ENCODE results near the gene USP3. TPM values are rescaled to one million over a fixed set of nuclear protein-coding genes. Genes with fewer than 3 reads are reported as not detected.
"Not testable (repeated sequence)": the region's sequence is repeated elsewhere in the genome, so short reads cannot be mapped to it uniquely, and the experiment has no call there.

The USP3 gene
- total RNA-seq, 1 donor from 2014 or later = 64.2 TPM

GRCh38 chr15:63532307-63532744 lies 27.9 kb downstream of the USP3 start:
- peaks cover 36% of the 10 kb centered on the region for H3K79me2 ChIP-seq (ENCODE audit: low read depth)
- peaks cover 22% of the 10 kb centered on the region for H3K4me1 ChIP-seq
- H3K4me2 ChIP-seq = no peak overlapping the region
- TF ChIP-seq EZH2 (IDR thresholded peaks at IDR 0.05) (no peak), CTCF (IDR thresholded peaks at IDR 0.05) (no peak), EZH2phosphoT487 (IDR thresholded peaks at IDR 0.05) (no peak)
- no peaks in the 10 kb centered on the region for H3K27me3 Mint-ChIP-seq (ENCODE audit: insufficient read depth, low read depth)
- no peak overlapping the region for H3K4me3 Mint-ChIP-seq
- no peak overlapping the region for H3K27ac Mint-ChIP-seq
- H3K9ac ChIP-seq = no peak overlapping the region
- H3K27ac ChIP-seq = no peak overlapping the region
- H3K27me3 ChIP-seq = no peaks in the 10 kb centered on the region
- no peak overlapping the region for H2AFZ ChIP-seq (replicated peaks)
- no peaks in the 10 kb centered on the region for H3K36me3 ChIP-seq
- H4K20me1 ChIP-seq (ENCODE audit: low read depth) = peaks cover 40% of the 10 kb centered on the region
- peaks cover 20% of the 10 kb centered on the region for H3K36me3 Mint-ChIP-seq
- no peaks in the 10 kb centered on the region for H3K9me3 Mint-ChIP-seq
- peaks cover 24% of the 10 kb centered on the region for H3K4me1 Mint-ChIP-seq
- no peak overlapping the region for H3K4me3 ChIP-seq
- H3F3A ChIP-seq (ENCODE audit: low read depth) = peaks cover 27% of the 10 kb centered on the region
- H3K9me3 ChIP-seq (ENCODE audit: low read depth) = no peaks in the 10 kb centered on the region
- no peak for DNase-seq (ENCODE audit: low spot score)

GRCh38 chr15:63534888-63535287 lies 30.5 kb downstream of the USP3 start:
- peaks cover 22% of the 10 kb centered on the region for H3K36me3 Mint-ChIP-seq
- DNase-seq (ENCODE audit: low spot score); H3K27ac Mint-ChIP-seq; H3K27me3 Mint-ChIP-seq (ENCODE audit: insufficient read depth, low read depth); H3K9ac ChIP-seq; H2AFZ ChIP-seq (replicated peaks); H3K4me3 ChIP-seq; H3K9me3 ChIP-seq (ENCODE audit: low read depth); H3K4me3 Mint-ChIP-seq; H3K27ac ChIP-seq; H3K27me3 ChIP-seq; H3K9me3 Mint-ChIP-seq; H3K36me3 ChIP-seq; H3K4me2 ChIP-seq: not testable (repeated sequence)
- peaks cover 26% of the 10 kb centered on the region for H3K79me2 ChIP-seq (ENCODE audit: low read depth)
- H3K4me1 Mint-ChIP-seq = peaks cover 42% of the 10 kb centered on the region
- H3F3A ChIP-seq (ENCODE audit: low read depth) = peaks cover 36% of the 10 kb centered on the region
- H4K20me1 ChIP-seq (ENCODE audit: low read depth) = peaks cover 42% of the 10 kb centered on the region
- peaks cover 32% of the 10 kb centered on the region for H3K4me1 ChIP-seq

- Histone ChIP-seq H3K9ac (no peak overlapping the region), H4K20me1 (ENCODE audit: low read depth) (peaks cover 42% of the 10 kb centered on the region), H3K9me3 (ENCODE audit: low read depth) (no peaks in the 10 kb centered on the region), H3K4me2 (peak overlapping the region; percentile 59), H3K4me3 (no peak overlapping the region), H3K27me3 (no peaks in the 10 kb centered on the region), H3K27ac (no peak overlapping the region), H3K79me2 (ENCODE audit: low read depth) (peaks cover 23% of the 10 kb centered on the region), H2AFZ (replicated peaks) (no peak overlapping the region), H3F3A (ENCODE audit: low read depth) (peaks cover 36% of the 10 kb centered on the region), H3K4me1 (peaks cover 32% of the 10 kb centered on the region), H3K36me3 (peaks cover under 1% of the 10 kb centered on the region)
- Mint-ChIP-seq H3K4me3 (no peak overlapping the region), H3K4me1 (peaks cover 50% of the 10 kb centered on the region), H3K36me3 (peaks cover 21% of the 10 kb centered on the region), H3K27ac (no peak overlapping the region), H3K27me3 (ENCODE audit: insufficient read depth, low read depth) (no peaks in the 10 kb centered on the region), H3K9me3 (no peaks in the 10 kb centered on the region)
- TF ChIP-seq EZH2 (IDR thresholded peaks at IDR 0.05) = no peak
- TF ChIP-seq EZH2phosphoT487 (IDR thresholded peaks at IDR 0.05) = no peak
- no peak for DNase-seq (ENCODE audit: low spot score)
Measured at GRCh38 chr15:63535689-63536088, 31.3 kb downstream of the USP3 start.

- Histone ChIP-seq H3K27me3 (no peaks in the 10 kb centered on the region), H4K20me1 (ENCODE audit: low read depth) (peaks cover 42% of the 10 kb centered on the region), H3K79me2 (ENCODE audit: low read depth) (peaks cover 13% of the 10 kb centered on the region), H3K27ac (no peak overlapping the region), H3K4me3 (no peak overlapping the region), H2AFZ (replicated peaks) (no peak overlapping the region), H3K4me1 (peaks cover 32% of the 10 kb centered on the region), H3K9me3 (ENCODE audit: low read depth) (no peaks in the 10 kb centered on the region), H3K9ac (no peak overlapping the region), H3F3A (ENCODE audit: low read depth) (peaks cover 38% of the 10 kb centered on the region), H3K36me3 (peaks cover 7% of the 10 kb centered on the region), H3K4me2 (no peak overlapping the region)
- H3K4me3 Mint-ChIP-seq = no peak overlapping the region
- no peaks in the 10 kb centered on the region for H3K27me3 Mint-ChIP-seq (ENCODE audit: insufficient read depth, low read depth)
- TF ChIP-seq EZH2phosphoT487 (IDR thresholded peaks at IDR 0.05) (no peak), EZH2 (IDR thresholded peaks at IDR 0.05) (no peak), CTCF (IDR thresholded peaks at IDR 0.05) (no peak)
- peaks cover 51% of the 10 kb centered on the region for H3K4me1 Mint-ChIP-seq
- H3K9me3 Mint-ChIP-seq = no peaks in the 10 kb centered on the region
- peaks cover 10% of the 10 kb centered on the region for H3K36me3 Mint-ChIP-seq
- no peak overlapping the region for H3K27ac Mint-ChIP-seq
- DNase-seq (ENCODE audit: low spot score) = no peak
Measured at GRCh38 chr15:63538876-63539275, 34.5 kb downstream of the USP3 start.
